ENCODE results near the gene ZNF565.

DNA sequence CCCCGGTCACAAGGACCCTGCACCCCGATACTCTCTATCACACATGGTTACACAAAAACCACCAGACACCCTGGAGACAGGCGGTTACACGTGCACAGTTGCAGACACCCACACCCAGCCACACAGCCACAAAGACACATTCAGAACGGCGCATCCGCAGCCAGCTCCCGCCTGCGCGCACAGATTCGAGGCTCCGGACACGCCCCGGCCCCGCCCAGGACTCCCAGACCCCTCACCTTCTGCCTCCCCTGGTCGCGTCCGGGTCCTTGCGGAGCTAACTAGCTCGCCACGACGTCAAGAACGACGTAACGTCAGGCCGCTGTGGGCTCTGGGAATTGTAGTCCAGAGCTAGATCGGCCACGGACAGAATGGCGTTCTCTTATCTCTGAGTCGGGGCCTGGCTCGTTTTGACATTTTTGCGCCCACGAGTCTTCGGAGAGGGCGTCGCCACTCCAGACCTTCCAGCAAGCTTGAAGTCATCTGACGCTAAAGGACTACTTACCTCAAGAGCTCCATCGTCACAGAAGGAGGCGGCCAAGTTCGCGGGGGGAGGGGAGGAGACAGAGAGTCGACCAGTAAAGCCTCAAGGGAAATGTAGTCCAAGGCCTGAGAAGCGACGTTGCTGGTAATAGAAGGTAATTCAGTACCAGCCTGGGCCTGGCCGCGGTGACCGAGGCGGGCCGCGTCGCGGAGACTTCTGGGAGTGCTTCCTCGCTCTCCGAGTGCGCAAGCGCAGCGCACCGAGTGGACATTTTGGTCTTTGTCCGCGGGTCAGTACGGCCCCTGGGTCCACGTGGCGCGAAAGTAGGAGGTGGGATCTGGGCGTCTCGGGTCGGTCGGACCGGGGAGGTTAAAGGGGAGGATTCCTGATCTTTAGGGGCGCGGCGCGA lies at the start of gene ZNF565, which contains the start of gene ZNF146:
- TF ChIP-seq, protein P1, sequence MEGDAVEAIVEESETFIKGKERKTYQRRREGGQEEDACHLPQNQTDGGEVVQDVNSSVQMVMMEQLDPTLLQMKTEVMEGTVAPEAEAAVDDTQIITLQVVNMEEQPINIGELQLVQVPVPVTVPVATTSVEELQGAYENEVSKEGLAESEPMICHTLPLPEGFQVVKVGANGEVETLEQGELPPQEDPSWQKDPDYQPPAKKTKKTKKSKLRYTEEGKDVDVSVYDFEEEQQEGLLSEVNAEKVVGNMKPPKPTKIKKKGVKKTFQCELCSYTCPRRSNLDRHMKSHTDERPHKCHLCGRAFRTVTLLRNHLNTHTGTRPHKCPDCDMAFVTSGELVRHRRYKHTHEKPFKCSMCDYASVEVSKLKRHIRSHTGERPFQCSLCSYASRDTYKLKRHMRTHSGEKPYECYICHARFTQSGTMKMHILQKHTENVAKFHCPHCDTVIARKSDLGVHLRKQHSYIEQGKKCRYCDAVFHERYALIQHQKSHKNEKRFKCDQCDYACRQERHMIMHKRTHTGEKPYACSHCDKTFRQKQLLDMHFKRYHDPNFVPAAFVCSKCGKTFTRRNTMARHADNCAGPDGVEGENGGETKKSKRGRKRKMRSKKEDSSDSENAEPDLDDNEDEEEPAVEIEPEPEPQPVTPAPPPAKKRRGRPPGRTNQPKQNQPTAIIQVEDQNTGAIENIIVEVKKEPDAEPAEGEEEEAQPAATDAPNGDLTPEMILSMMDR (IDR thresholded peaks at IDR 0.05; ENCODE audit: low read depth, low read length), result no peak
- peak; percentile 94 for TF ChIP-seq MYC (IDR thresholded peaks at IDR 0.05; ENCODE audit: low read depth, low read length)
- peak; percentile 85 for TF ChIP-seq POLR2A (IDR thresholded peaks at IDR 0.05; ENCODE audit: extremely low read depth, insufficient read length)

Measured in NB4 (cell line).